GM12878 (cell line): ENCODE measurements around the gene ADK. TPM values are rescaled to one million over a fixed set of nuclear protein-coding genes. Genes with fewer than 3 reads are reported as not detected.

ENCODE experiments used
- ATAC-seq: fragments of 200-7000 bp; cut with Tn5 transposase; 3 replicates; pipeline ENCODE4 v1.9.1; 2020; ENCODE audit warnings: mild to moderate bottlenecking, moderate library complexity
- BruUV-seq: library from RNA; stranded (reverse); fragments of 400-500 nt; replicated peaks from 2 replicates; lab custom pipeline; 2021; lab: Mats Ljungman, UMichigan
- CTCF ChIA-PET: fragments of 300-600 bp; sonication (Branson Sonifier 250); formaldehyde crosslinking; extraction: SDS; loops from one replicate; lab custom pipeline; 2021; ENCODE audit warnings: inconsistent platforms; lab: Yijun Ruan, JAX
- POLR2A ChIA-PET: fragments of 350-600 bp; formaldehyde crosslinking; extraction: SDS; loops from one replicate; lab custom pipeline; 2021; ENCODE audit warnings: inconsistent platforms; lab: Charles Lee
- RAD21 ChIA-PET: fragments of 300-600 bp; sonication (Branson Sonifier 250); formaldehyde crosslinking; loops from one replicate; lab custom pipeline; 2023; ENCODE audit warnings: antibody characterized with exemption; ENCODE audit not compliant: unreplicated experiment; lab: Charles Lee
- SMC1A ChIA-PET: fragments of 300-600 bp; sonication (Branson Sonifier 250); formaldehyde crosslinking; loops from one replicate; lab custom pipeline; 2023; ENCODE audit not compliant: unreplicated experiment, uncharacterized antibody; lab: Charles Lee
- DNase-seq: peaks from one replicate; pipeline ENCODE4 v3.0.0-alpha.2; 2011; ENCODE audit warnings: low read depth, low spot score
- FAIRE-seq: peaks from 3 replicates; lab custom pipeline; 2011; peaks lifted over from hg19 to GRCh38; lab: Jason Lieb, UNC
- H2AFZ ChIP-seq: 2 replicates; pipeline ENCODE4 v1.6.0; 2011; ENCODE audit warnings: low read depth, low read length, control low read depth; ENCODE audit not compliant: control insufficient read depth
- H3K27ac ChIP-seq: 2 replicates; pipeline ENCODE4 v1.5.1; 2011; ENCODE audit warnings: control low read depth; ENCODE audit not compliant: control insufficient read depth, insufficient read depth
- H3K27me3 ChIP-seq, 2 experiments: replicated peaks in 1 of 2; 2 replicates each; pipeline versions ENCODE4 v1.6.0 to v1.6.1; 2011; ENCODE audit warnings: low read length in 1 of 2; ENCODE audit not compliant: control insufficient read depth in 2 of 2, insufficient read depth in 2 of 2
- H3K36me3 ChIP-seq, 2 experiments: 2 replicates each; pipeline ENCODE4 v1.5.1; 2011; ENCODE audit warnings: low read length in 1 of 2; ENCODE audit not compliant: control insufficient read depth in 2 of 2, insufficient read depth in 2 of 2
- H3K4me1 ChIP-seq: 2 replicates; pipeline ENCODE4 v1.6.1; 2011; ENCODE audit warnings: mild to moderate bottlenecking, low read length, moderate library complexity, mixed read lengths; ENCODE audit not compliant: control insufficient read depth, insufficient read depth
- H3K4me2 ChIP-seq: 2 replicates; pipeline ENCODE4 v1.6.0; 2011; ENCODE audit warnings: control low read depth; ENCODE audit not compliant: control insufficient read depth, insufficient read depth
- H3K4me3 ChIP-seq: fragments of 200-600 bp; sonication (generic); 2 replicates; pipeline ENCODE4 v1.5.1; 2016
- H3K79me2 ChIP-seq: 2 replicates; pipeline ENCODE4 v1.6.0; 2011; ENCODE audit warnings: low read length; ENCODE audit not compliant: control insufficient read depth, insufficient read depth
- H3K9ac ChIP-seq: 2 replicates; pipeline ENCODE4 v1.8.0; 2011; ENCODE audit warnings: low read length, control low read depth, mixed read lengths; ENCODE audit not compliant: control insufficient read depth, insufficient read depth
- H3K9me3 ChIP-seq: replicated peaks from 3 replicates; pipeline ENCODE4 v1.5.1; 2011; ENCODE audit warnings: mild to moderate bottlenecking, low read length; ENCODE audit not compliant: control insufficient read depth, insufficient read depth
- H4K20me1 ChIP-seq: 2 replicates; pipeline ENCODE4 v1.6.0; 2011; ENCODE audit not compliant: control insufficient read depth, insufficient read depth
- ETV6 ChIP-seq, 2 experiments: fragments of 450-650 bp in 1 of 2; IDR thresholded peaks in 1 of 2; conservative IDR thresholded peaks in 1 of 2; 2 replicates each; pipeline ENCODE4 v1.6.1; 2014; ENCODE audit warnings: antibody characterized with exemption in 1 of 2, borderline replicate concordance in 1 of 2, low read depth in 1 of 2, mild to moderate bottlenecking in 1 of 2, moderate library complexity in 1 of 2
- FOXM1 ChIP-seq: IDR thresholded peaks from 2 replicates; pipeline ENCODE4 v1.6.1; 2012; ENCODE audit warnings: low read depth, mild to moderate bottlenecking, inconsistent platforms, low read length, moderate library complexity
- HSF1 ChIP-seq: fragments of 150-350 bp; IDR thresholded peaks from 2 replicates; pipeline ENCODE4 v1.6.1; 2014; ENCODE audit warnings: mild to moderate bottlenecking, low read depth, low read length
- KDM1A ChIP-seq: fragments of 200-600 bp; sonication (generic); IDR thresholded peaks from 2 replicates; pipeline ENCODE4 v1.6.1; 2016; ENCODE audit warnings: borderline replicate concordance
- POLR2A ChIP-seq: IDR thresholded peaks from 2 replicates; pipeline ENCODE4 v1.6.1; 2011; ENCODE audit warnings: low read depth, mild to moderate bottlenecking, low read length
- POLR2AphosphoS2 ChIP-seq: IDR thresholded peaks from 2 replicates; pipeline ENCODE4 v1.6.1; 2011; ENCODE audit warnings: low read depth, mild to moderate bottlenecking, low read length, improper control_type of control experiment, moderate library complexity
- TCF12 ChIP-seq: IDR thresholded peaks from 2 replicates; pipeline ENCODE4 v1.6.1; 2011; ENCODE audit warnings: low read depth, mild to moderate bottlenecking, low read length
- USF1 ChIP-seq: IDR thresholded peaks from 2 replicates; pipeline ENCODE4 v1.6.1; 2011; ENCODE audit warnings: borderline replicate concordance, low read depth, mild to moderate bottlenecking, moderate library complexity, mixed read lengths, low read length; ENCODE audit not compliant: insufficient read depth; ENCODE audit errors: extremely low read length
- USF2 ChIP-seq: IDR thresholded peaks from 2 replicates; pipeline ENCODE4 v1.6.1; 2011; ENCODE audit warnings: low read depth, low read length, improper control_type of control experiment, borderline replicate concordance
- in situ Hi-C: fragments of 300-500 bp; cut with MboI; formaldehyde crosslinking; loops from 9 replicates; pipeline ENCODE4 v1.14.3; 2018; ENCODE audit warnings: mixed read lengths
- intact Hi-C: fragments of 100-400 bp; cut with micrococcal nuclease; formaldehyde crosslinking; loops from one replicate; pipeline ENCODE4 v1.14.2; 2022; ENCODE audit not compliant: unreplicated experiment
- polyA plus RNA-seq, 11 experiments: library from polyadenylated mRNA; depleted of rRNA in 4 of 11; unstranded in 6 of 11; stranded (reverse) in 5 of 11; fragments of >200 nt; fragmentation: Nextera tagmentation in 4 of 11; fragmentation: Illumina TruSeq in 1 of 11; extraction: Ambion mirVana in 4 of 11; extraction: Trizol in 1 of 11; gene quantifications; 1 replicate in 1 of 11; 2 replicates in 10 of 11; pipeline versions ENCODE4 v1.2.1 to v1.2.3, GENCODE V29; 2011 to 2016; ENCODE audit warnings: inconsistent platforms in 2 of 11, missing spikeins in 2 of 11, low read depth in 1 of 11
- total RNA-seq, 4 experiments: library from RNA; depleted of rRNA in 3 of 4; stranded (reverse); fragments of >200 nt in 3 of 4; fragmentation: Illumina TruSeq in 1 of 4; extraction: Trizol in 1 of 4; gene quantifications; 2 replicates each; pipeline versions ENCODE4 v1.2.1 to v1.2.3, GENCODE V29; 2013 to 2021
- TF ChIP-seq, protein P1 (sequence below): IDR thresholded peaks from 2 replicates; pipeline ENCODE4 v1.6.1; 2011; ENCODE audit warnings: low read depth, mild to moderate bottlenecking, low read length, moderate library complexity, borderline replicate concordance; ENCODE audit errors: extremely low read depth

ADK gene
- total and polyA plus RNA-seq, 10 of the 15 experiments (the other 5 are each of a cell fraction or from before 2014, with no cell fraction given): 42.0 to 151 (median 81.6) TPM

GRCh38 chr10:74599672-74600071 is 448.7 kb downstream of the ADK start:
- in situ Hi-C loops: no loop called here
- Histone ChIP-seq H3K4me3 (no peak overlapping the region), H3K4me2 (no peak overlapping the region)
- POLR2A ChIA-PET: interaction anchor here (0.9 to 3.9 kb wide), 2 partner anchors 11 to 13 kb away, joined by 3 to 24 read pairs; no protein-coding TSS in a partner anchor
- TF ChIP-seq ETV6 (conservative IDR thresholded peaks at IDR 0.05 in 1 of 2, IDR thresholded peaks at IDR 0.05 in 1 of 2; ENCODE audit: borderline replicate concordance in 1 of 2, low read depth in 1 of 2) (no peak), HSF1 (no peak), KDM1A (no peak), FOXM1 (no peak), POLR2AphosphoS2 (no peak), TCF12 (no peak), POLR2A (no peak), USF1 (no peak), USF2 (no peak)
- TF ChIP-seq, protein P1, sequence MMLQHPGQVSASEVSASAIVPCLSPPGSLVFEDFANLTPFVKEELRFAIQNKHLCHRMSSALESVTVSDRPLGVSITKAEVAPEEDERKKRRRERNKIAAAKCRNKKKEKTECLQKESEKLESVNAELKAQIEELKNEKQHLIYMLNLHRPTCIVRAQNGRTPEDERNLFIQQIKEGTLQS: no peak
- TF ChIP-seq, all 136 proteins: peak for 0
- SMC1A ChIA-PET: interaction anchor here (0.8 to 7.1 kb wide), 10 partner anchors 12 to 377 kb away, joined by 3 to 114 read pairs (median 4); no protein-coding TSS in a partner anchor
- BruUV-seq: no TSS peak
- intact Hi-C loops: no loop called here
- peaks cover 19% of the 10 kb centered on the region for H3K4me1 ChIP-seq
- DNase-seq (no peak), ATAC-seq (no peak), FAIRE-seq (no peak)
- no peak overlapping the region; the same call in 1 of the 2 replicates for H2AFZ ChIP-seq
- H3K9me3 ChIP-seq: no peaks in the 10 kb centered on the region; the same call in none of the 3 replicates
- no peaks in the 10 kb centered on the region for H3K27me3 ChIP-seq
- RAD21 ChIA-PET: interaction anchor here (0.8 to 2.9 kb wide), 13 partner anchors 10 to 378 kb away, joined by 3 to 29 read pairs (median 4); no protein-coding TSS in a partner anchor
- no peaks in the 10 kb centered on the region for H4K20me1 ChIP-seq
- no peaks in the 10 kb centered on the region for H3K79me2 ChIP-seq
- CTCF ChIA-PET: interaction anchor here (1.7 to 2.0 kb wide), 3 partner anchors 11 to 138 kb away, joined by 7 to 17 read pairs (median 8); no protein-coding TSS in a partner anchor
- H3K36me3 ChIP-seq: peaks cover 0 to 10% of the 10 kb centered on the region in 2 experiments; a peak in 2 of 4 replicates
- no peak overlapping the region for H3K9ac ChIP-seq
- H3K27ac ChIP-seq: peak overlapping the region; percentile 30; the same call in 1 of the 2 replicates
